ENCODE results near the gene ADAMTS5.

Gene ADAMTS5

DNA sequence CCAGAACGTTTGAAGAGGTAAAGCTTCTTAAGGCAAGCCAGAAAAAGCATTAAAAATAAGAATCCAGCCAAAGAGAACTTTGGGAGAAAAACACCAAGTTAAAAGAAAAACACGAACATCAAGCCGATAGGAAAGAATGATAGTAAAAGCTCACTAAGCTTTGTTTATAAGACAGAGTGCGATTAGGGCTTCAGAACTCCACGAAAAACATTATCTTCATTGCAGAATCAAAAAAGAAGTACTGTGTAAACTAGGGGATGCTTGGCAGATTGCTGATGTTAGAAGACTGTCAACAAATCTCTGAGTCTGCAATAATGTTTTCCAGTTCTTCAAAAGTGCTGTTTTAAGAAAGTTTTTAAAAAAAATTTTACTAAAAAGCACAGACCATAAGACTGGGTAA, 30.2 kb downstream of the ADAMTS5 start:
- Histone ChIP-seq H3K4me1 (ENCODE audit: low read length) (no peaks in the 10 kb centered on the region), H4K20me1 (ENCODE audit: insufficient read depth, low read length) (no peaks in the 10 kb centered on the region), H3K27ac (ENCODE audit: low read length) (no peak overlapping the region), H3K9me3 (replicated peaks; ENCODE audit: insufficient read depth, low read length) (no peaks in the 10 kb centered on the region), H3K4me2 (ENCODE audit: low read depth, low read length) (no peak overlapping the region), H3K27me3 (replicated peaks; ENCODE audit: insufficient read depth, low read length) (no peaks in the 10 kb centered on the region), H3K36me3 (replicated peaks; ENCODE audit: insufficient read depth, low read length) (no peaks in the 10 kb centered on the region), H2AFZ (ENCODE audit: low read length) (no peak overlapping the region), H3F3A (ENCODE audit: insufficient read depth, low read length) (no peaks in the 10 kb centered on the region), H3K4me3 (ENCODE audit: low read length) (no peak overlapping the region), H3K79me2 (ENCODE audit: low read length) (no peaks in the 10 kb centered on the region), H3K9ac (ENCODE audit: low read length) (no peak overlapping the region), H3K9me2 (replicated peaks; ENCODE audit: insufficient read depth, low read length) (no peaks in the 10 kb centered on the region)
- TF ChIP-seq EZH2phosphoT487 (IDR thresholded peaks at IDR 0.05; ENCODE audit: low read length) (no peak), EZH2 (optimal IDR thresholded peaks at IDR 0.05; ENCODE audit: low read depth, low read length) (no peak)
- TF ChIP-seq, protein P1, sequence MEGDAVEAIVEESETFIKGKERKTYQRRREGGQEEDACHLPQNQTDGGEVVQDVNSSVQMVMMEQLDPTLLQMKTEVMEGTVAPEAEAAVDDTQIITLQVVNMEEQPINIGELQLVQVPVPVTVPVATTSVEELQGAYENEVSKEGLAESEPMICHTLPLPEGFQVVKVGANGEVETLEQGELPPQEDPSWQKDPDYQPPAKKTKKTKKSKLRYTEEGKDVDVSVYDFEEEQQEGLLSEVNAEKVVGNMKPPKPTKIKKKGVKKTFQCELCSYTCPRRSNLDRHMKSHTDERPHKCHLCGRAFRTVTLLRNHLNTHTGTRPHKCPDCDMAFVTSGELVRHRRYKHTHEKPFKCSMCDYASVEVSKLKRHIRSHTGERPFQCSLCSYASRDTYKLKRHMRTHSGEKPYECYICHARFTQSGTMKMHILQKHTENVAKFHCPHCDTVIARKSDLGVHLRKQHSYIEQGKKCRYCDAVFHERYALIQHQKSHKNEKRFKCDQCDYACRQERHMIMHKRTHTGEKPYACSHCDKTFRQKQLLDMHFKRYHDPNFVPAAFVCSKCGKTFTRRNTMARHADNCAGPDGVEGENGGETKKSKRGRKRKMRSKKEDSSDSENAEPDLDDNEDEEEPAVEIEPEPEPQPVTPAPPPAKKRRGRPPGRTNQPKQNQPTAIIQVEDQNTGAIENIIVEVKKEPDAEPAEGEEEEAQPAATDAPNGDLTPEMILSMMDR (IDR thresholded peaks at IDR 0.05; ENCODE audit: low read length) = no peak
- DNase-seq = no peak

DNA sequence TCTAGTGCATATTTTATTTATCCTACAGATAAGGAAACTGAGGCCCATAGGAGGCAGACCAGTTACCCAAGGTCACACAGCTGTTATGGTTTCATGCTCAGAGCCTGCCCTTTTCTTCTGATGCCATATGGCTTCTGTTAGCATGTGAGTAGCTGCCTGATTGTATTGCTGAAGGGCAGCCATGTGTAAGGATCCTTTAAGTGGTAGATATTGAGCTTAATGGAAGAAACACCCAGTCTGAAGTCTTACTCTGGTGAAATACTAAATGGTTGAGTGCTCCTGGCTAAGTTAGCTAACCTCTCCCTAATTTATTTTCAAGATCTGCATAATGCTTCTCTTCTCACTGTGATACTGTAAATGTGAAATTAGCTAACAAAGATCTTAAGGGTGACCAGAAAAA, 30.9 kb downstream of the ADAMTS5 start:
- TF ChIP-seq, protein P1 (IDR thresholded peaks at IDR 0.05; ENCODE audit: low read length) = no peak
- TF ChIP-seq EZH2 (optimal IDR thresholded peaks at IDR 0.05; ENCODE audit: low read depth, low read length) (no peak), EZH2phosphoT487 (IDR thresholded peaks at IDR 0.05; ENCODE audit: low read length) (no peak)
- no peaks in the 10 kb centered on the region for H3K36me3 ChIP-seq (replicated peaks; ENCODE audit: insufficient read depth, low read length)

DNA sequence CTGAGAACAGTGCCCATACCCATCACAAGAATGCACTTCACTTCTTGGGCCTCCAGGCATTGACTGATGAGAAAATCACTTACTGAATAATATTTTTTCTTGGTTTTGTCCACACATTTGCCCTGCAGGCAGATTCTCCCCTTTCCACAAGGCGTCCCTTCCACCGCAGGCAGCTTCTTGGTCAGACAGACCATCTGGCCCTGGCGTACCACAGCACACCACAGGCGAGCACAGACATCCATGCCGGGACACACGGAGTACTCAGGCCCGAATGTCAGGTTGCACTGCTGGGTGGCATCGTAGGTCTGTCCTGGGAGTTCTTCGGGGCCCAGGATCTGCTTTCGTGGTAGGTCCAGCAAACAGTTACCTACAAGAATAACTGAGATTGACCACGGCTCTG, 32.5 kb downstream of the ADAMTS5 start:
- Histone ChIP-seq H3K4me1 (ENCODE audit: low read length) (no peaks in the 10 kb centered on the region), H3K9me2 (replicated peaks; ENCODE audit: insufficient read depth, low read length) (no peaks in the 10 kb centered on the region), H3K79me2 (ENCODE audit: low read length) (no peaks in the 10 kb centered on the region), H3K9me3 (replicated peaks; ENCODE audit: insufficient read depth, low read length) (no peaks in the 10 kb centered on the region), H3K36me3 (replicated peaks; ENCODE audit: insufficient read depth, low read length) (no peaks in the 10 kb centered on the region), H3K27me3 (replicated peaks; ENCODE audit: insufficient read depth, low read length) (no peaks in the 10 kb centered on the region), H4K20me1 (ENCODE audit: insufficient read depth, low read length) (no peaks in the 10 kb centered on the region), H3K9ac (ENCODE audit: low read length) (no peak overlapping the region), H3F3A (ENCODE audit: insufficient read depth, low read length) (no peaks in the 10 kb centered on the region), H3K27ac (ENCODE audit: low read length) (no peak overlapping the region), H3K4me3 (ENCODE audit: low read length) (no peak overlapping the region), H2AFZ (ENCODE audit: low read length) (no peak overlapping the region), H3K4me2 (ENCODE audit: low read depth, low read length) (no peak overlapping the region)
- TF ChIP-seq EZH2phosphoT487 (IDR thresholded peaks at IDR 0.05; ENCODE audit: low read length) = no peak
- TF ChIP-seq, protein P1 (IDR thresholded peaks at IDR 0.05; ENCODE audit: low read length) = no peak
- no peak for TF ChIP-seq EZH2 (optimal IDR thresholded peaks at IDR 0.05; ENCODE audit: low read depth, low read length)
- DNase-seq = no peak

More for the DNA sequence above, 30.9 kb downstream of the ADAMTS5 start:
- Histone ChIP-seq H3K27me3 (replicated peaks; ENCODE audit: insufficient read depth, low read length) (no peaks in the 10 kb centered on the region), H2AFZ (ENCODE audit: low read length) (no peak overlapping the region), H3K9ac (ENCODE audit: low read length) (no peak overlapping the region), H3F3A (ENCODE audit: insufficient read depth, low read length) (no peaks in the 10 kb centered on the region), H3K9me3 (replicated peaks; ENCODE audit: insufficient read depth, low read length) (no peaks in the 10 kb centered on the region), H3K27ac (ENCODE audit: low read length) (no peak overlapping the region), H3K4me1 (ENCODE audit: low read length) (no peaks in the 10 kb centered on the region), H3K4me3 (ENCODE audit: low read length) (no peak overlapping the region), H3K79me2 (ENCODE audit: low read length) (no peaks in the 10 kb centered on the region), H4K20me1 (ENCODE audit: insufficient read depth, low read length) (no peaks in the 10 kb centered on the region), H3K4me2 (ENCODE audit: low read depth, low read length) (no peak overlapping the region), H3K9me2 (replicated peaks; ENCODE audit: insufficient read depth, low read length) (no peaks in the 10 kb centered on the region)
- DNase-seq = no peak
